HG02759 (cell line): ENCODE measurements around the gene GNAI2.
A peak's percentile ranks its signal among the peaks of the same experiment; 100 is the strongest.

ENCODE experiments used
- ATAC-seq: cut with Tn5 transposase; IDR thresholded peaks from one replicate; pipeline ENCODE4 v1.9.1; 2021; ENCODE audit warnings: mild to moderate bottlenecking, moderate library complexity; ENCODE audit not compliant: unreplicated experiment

GNAI2 gene

DNA sequence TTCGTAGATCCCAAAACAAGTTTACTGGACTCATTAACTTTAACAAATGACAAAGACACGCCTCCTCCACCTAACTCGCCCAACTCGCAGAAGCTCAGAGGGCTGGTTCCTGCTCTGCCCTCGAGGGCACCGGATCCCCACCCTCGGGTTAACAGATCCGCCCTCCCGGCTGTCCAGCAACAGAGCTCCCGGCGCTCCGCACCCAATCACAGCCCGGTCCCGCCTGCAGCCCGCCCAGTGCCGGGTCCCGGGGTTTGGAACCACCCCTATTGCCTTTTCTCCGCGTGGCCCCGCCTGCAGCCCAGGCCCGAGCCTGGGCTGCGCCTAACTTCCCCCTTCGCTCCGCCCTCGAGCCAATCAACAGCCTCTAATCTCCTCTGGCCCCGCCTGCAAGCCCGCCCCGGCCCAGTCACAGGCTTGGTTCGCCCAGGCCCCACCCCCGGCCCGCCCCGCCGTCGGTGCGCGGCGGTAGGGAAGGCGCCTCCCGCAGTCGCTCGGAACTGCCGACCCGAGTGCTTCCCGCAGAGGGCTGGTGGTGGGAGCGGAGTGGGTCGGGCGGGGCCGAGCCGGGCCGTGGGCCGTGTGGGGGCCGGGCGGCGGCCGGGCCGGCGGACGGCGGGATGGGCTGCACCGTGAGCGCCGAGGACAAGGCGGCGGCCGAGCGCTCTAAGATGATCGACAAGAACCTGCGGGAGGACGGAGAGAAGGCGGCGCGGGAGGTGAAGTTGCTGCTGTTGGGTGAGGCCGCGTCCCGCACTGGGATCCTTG, at the start of gene GNAI2:
Gene GNAI2 (plus strand): TSS at position 489 of the 768 bp plus-strand sequence. CDS start 132 bp downstream, at position 621.
- peak; percentile 93 for ATAC-seq

GRCh38 chr3:50187750-50188149, 48.3 kb upstream of the GNAI2 start:
- ATAC-seq = no peak

- ATAC-seq = no peak
Measured at GRCh38 chr3:50189274-50189673, 46.7 kb upstream of the GNAI2 start.

DNA sequence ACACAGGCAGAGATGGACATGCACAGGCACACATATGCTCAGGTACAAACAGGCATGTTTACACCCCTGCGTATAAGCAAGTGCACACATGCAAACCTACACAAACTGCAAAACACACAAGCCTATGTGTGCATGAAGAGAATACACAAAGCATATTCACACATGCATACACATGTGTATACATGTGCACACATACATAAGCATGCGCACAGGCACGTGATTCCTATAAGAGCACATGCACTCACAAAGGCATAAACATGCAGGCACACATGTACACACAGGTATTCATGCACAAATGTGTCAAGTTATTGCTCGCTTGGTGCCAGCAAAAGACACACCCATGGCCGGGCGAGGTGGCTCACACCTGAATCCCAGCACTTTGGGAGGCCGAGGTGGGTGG, 46.0 kb upstream of the GNAI2 start:
- no peak for ATAC-seq

DNA sequence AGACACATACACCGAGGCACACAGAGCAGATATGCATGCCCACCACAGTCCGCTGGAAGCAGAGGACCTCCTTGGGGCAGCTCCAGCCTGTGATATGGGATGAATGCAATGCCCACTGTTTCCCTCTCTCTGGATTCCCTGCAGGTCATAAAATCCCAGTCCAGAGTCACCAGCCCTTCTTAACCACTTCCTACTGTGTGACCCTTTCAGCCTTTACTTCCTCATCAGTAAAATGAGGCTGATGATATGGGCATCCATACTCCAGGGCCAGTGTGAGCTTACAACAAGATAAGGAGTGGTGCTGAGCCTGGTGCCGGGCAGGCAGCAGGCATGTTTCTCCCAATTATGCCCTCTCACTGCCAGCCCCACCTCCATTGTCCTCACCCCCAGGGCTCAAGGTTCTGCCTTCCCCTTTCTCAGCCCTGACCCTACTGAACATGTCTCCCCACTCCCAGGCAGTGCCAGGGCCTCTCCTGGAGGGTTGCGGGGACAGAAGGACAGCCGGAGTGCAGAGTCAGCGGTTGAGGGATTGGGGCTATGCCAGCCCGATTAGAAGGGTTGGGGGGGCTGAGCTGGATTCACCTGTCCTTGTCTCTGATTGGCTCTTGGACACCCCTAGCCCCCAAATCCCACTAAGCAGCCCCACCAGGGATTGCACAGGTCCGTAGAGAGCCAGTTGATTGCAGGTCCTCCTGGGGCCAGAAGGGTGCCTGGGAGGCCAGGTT, 44.9 kb upstream of the GNAI2 start, which contains the start of gene GNAT1:
Gene GNAT1 (plus strand): TSS at position 675 of the 725 bp plus-strand sequence. CDS start 116 bp downstream, outside the sequence.
- no peak for ATAC-seq

- ATAC-seq = no peak
Measured at GRCh38 chr3:50192124-50192523, 43.9 kb upstream of the GNAI2 start.

DNA sequence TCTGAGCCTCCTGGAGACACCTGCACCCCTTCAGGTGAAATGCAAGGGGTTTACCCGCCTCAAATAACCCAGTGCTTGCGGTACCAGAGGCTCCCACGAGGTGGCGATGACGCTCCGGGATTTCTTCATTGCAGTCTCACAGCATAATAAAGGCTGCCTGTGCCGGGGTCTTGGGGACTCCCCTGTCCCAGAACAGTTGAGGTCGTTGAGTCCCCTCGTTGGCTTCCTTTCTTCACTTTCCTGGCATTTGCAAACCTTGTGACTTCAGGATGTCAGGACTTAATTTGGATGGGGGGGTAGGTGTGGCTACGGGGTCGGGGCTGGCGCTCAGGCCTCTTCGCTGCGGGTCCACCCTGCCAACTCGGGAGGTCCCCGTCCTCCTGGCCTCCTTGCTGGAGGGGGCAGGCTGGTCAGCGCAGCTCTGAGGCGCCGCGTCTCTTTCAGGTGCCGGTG, 43.3 kb upstream of the GNAI2 start:
- ATAC-seq = no peak

DNA sequence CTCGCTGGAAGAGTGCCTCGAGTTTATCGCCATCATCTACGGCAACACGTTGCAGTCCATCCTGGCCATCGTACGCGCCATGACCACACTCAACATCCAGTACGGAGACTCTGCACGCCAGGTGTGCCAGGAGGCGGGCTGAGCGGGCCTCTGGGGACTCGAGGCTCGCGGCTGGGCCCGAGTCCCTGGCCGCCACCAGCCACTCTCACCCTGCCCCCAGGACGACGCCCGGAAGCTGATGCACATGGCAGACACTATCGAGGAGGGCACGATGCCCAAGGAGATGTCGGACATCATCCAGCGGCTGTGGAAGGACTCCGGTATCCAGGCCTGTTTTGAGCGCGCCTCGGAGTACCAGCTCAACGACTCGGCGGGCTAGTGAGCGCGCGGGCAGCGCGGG, 42.7 kb upstream of the GNAI2 start:
- no peak for ATAC-seq

DNA sequence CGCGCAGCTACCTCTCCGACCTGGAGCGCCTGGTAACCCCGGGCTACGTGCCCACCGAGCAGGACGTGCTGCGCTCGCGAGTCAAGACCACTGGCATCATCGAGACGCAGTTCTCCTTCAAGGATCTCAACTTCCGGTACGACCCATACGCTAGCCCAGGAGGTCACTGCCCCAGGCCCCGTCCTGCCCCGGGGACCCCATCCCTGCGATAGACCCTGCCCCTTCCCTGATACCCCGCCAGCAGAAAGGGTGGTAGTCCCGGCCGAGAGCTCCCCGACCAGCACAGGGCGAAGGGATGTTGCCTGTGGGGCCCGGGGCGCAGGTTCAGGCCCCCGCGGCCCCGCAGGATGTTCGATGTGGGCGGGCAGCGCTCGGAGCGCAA, 42.3 kb upstream of the GNAI2 start:
- no peak for ATAC-seq

DNA sequence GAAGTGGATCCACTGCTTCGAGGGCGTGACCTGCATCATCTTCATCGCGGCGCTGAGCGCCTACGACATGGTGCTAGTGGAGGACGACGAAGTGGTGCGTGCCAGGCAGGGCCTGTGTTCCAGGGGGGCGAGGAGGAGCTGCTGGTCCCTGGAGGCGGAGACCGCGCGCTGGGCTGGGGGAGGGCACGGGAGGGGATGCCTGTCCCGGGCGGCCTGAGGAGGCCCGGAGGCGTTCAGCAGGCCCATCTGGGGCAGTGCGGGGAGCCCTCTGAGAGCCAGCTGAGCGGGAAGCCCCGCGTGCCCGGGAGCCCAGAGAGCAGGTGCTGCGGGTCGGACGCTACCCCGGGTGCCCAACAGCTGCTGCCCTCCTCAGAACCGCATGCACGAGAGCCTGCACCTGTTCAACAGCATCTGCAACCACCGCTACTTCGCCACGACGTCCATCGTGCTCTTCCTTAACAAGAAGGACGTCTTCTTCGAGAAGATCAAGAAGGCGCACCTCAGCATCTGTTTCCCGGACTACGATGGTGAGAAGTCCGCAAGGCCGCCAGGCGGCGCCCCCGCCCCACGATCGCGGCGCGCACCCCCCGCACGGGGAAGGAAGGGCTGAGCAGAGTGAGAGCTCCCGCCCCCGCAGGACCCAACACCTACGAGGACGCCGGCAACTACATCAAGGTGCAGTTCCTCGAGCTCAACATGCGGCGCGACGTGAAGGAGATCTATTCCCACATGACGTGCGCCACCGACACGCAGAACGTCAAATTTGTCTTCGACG, 41.7 kb upstream of the GNAI2 start:
- ATAC-seq = no peak

DNA sequence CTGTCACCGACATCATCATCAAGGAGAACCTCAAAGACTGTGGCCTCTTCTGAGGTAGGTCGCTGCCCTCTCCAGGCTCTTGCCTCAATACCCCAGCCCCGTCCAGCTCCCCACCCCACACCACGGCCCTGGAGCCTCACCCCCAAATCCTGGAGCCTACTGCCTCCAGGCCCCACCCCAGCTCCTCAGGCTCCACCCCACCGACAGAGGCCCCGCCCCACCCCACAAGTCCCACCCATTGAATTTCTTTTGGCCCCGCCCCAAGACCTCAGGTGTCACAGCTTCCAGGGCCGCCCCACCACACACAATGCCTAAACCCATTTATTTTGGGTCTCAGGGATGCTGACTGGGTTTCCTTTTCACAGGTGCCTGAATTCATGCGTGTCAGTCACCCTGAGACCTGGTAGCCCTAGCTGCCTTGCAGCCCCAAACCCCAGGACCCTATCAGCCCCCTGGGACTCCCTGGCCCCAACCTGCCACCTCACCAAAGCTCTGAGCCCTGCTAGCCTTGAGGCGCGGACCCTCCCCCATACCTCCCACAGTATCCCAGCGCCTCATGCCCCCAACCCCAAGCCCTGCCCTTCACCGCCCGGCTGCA, 41.0 kb upstream of the GNAI2 start:
- no peak for ATAC-seq

DNA sequence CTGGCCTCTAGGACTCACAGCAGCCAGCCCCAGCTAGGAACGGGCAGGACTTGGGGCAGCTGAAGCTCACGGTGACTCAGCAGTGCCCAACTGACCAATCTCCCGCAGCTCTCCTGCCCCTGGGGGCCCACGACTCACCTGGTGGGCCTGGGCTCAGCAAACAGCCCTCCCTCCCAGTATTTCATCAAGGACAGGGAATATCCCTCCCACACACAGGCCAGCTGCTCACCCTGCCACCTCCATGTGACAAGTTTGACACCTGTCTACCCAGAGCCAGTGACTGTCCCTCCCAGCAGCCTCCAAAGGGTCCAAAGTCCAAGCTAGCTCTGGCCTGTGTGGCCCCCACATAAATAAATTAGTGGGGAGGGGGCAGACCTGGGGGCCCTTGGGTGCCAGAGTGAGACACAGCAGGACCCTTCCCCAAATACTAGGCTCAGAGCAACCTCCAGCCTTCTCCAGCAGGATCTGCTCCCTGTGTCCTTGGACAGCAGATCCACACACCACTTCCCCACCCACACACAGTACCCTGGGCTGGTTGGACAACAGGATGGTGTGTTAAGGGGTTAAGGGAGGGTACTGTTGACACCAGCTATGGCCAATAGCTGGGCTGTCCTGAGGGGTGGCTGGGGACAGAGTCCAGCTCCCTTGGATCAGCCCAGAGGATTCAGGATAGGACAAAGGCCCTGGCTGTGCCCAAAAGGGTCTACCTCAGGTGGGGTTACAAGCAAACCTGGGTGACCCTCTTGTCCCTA, 40.3 kb upstream of the GNAI2 start:
- ATAC-seq = no peak

- no peak for ATAC-seq
Measured at GRCh38 chr3:50196253-50196801, 39.7 kb upstream of the GNAI2 start.

DNA sequence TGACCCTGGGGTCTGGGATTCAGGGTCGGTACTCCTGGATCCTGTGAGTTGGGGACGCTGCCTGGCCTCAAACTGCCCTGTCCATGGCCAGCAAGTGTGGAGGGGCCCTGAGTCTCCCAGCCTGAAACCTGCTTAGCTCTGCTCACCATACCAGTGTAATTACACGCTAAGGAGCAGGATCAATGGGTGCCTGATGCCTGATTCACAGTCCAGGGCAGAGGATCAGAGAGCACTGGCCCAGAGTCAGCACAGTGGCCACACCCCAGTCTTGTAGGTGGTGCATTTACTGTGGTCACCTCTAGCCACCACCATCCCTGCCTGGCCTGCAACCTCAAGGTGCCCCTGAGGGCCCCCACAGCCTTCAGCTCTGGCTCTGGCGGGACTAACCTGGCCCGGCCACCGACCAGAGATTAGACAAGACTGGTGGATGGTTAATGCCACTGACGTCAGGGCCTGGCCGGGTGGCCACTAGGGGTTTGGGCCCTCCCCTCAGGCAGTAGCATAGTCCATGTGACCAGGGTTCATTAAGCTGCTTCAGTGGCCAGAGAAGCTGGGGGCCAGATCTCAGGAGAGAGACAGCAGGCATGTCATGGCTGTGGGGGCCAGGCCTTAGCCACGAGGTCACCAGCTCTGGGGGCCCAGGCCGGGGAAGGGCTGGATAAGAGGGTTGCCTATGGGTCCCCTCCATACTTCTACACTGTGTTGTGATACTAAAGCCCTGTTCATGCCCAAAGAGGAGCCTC, 34.3 kb upstream of the GNAI2 start:
- no peak for ATAC-seq

GRCh38 chr3:50202353-50203112, 33.5 kb upstream of the GNAI2 start:
- ATAC-seq = no peak

DNA sequence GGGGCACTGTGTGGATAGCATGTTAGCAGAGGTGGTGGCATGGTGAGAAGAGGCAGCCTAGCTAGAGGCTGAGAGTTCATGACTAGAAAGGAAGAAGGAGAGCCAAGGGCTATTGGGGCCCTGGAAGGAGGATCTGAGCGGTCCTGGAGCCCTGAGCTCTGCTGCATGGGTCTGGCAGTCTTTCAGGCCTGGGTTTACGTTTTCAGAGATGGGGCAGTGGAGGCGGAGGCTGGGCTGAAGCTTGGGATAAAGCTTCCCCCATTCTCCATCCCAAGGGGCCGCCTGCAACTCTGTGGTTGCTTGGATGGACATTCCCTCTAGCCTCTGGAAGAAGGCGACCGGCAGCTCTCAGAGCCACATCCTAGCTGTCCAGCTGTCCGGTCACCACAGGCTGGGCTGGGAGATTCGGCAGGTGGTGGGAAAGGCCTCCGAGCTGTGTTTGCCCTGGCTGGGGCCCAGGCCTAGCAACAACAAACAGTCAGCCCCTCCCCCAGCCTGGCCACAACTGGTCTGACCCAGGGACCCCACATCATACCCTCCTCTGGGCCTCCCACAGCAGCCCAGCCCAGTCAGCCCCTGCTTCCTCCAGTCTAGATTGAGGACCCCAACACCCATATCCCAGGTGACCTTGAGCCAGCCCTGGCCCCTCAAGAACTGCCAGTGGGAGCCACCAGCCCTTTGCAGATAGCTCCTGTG, 32.7 kb upstream of the GNAI2 start:
- ATAC-seq = no peak

- no peak for ATAC-seq
Measured at GRCh38 chr3:50203809-50204803, 31.9 kb upstream of the GNAI2 start.
